HCT116 (cell line): ENCODE data around the gene SALL4. TPM values are rescaled to one million over a fixed set of nuclear protein-coding genes. Genes with fewer than 3 reads are reported as not detected.

Source experiments
- ATAC-seq: fragments of 200-7000 bp; cut with Tn5 transposase; 2 replicates; pipeline ENCODE4 v1.9.1; 2020; ENCODE audit warnings: mild to moderate bottlenecking, moderate library complexity
- BruUV-seq: library from RNA; stranded (reverse); fragments of 400-500 nt; replicated peaks from 2 replicates; lab custom pipeline; 2021; lab: Mats Ljungman, UMichigan
- CTCF ChIA-PET: fragments of 300-600 bp; sonication (Branson Sonifier 250); formaldehyde crosslinking; loops from one replicate; lab custom pipeline; 2021; ENCODE audit warnings: antibody characterized with exemption; lab: Charles Lee
- POLR2A ChIA-PET: fragments of 300-600, 350-600 bp; sonication (Branson Sonifier 250); formaldehyde crosslinking; loops from one replicate; lab custom pipeline; 2021; ENCODE audit warnings: antibody characterized with exemption; lab: Charles Lee
- RAD21 ChIA-PET, 2 experiments: fragments of 300-600 bp; sonication (Branson Sonifier 250); formaldehyde crosslinking; loops; one replicate each; lab custom pipeline; 2023; ENCODE audit warnings: low total read pairs in 2 of 2; ENCODE audit not compliant: uncharacterized antibody in 2 of 2, unreplicated experiment in 2 of 2, low non-redundant PET in 1 of 2; lab: Charles Lee
- DNase-seq: peaks from one replicate; pipeline ENCODE4 v3.0.0-alpha.2; 2010; ENCODE audit warnings: low read depth, low spot score
- H2AFZ ChIP-seq: fragments of 200-600 bp; shearing (Covaris generic), sonication (generic); 2 replicates; pipeline ENCODE4 v1.6.1; 2017; ENCODE audit warnings: low read depth, mixed run types, mixed read lengths, antibody characterized with exemption, low read length; ENCODE audit not compliant: poor library complexity, severe bottlenecking
- H3K27ac ChIP-seq: 2 replicates; pipeline ENCODE4 v1.5.1; 2012; ENCODE audit warnings: low read depth, low read length
- H3K27me3 ChIP-seq: fragments of 200-600 bp; sonication (generic); 2 replicates; pipeline ENCODE4 v1.6.1; 2016; ENCODE audit warnings: mixed run types, low read length, mixed read lengths; ENCODE audit not compliant: insufficient read depth
- H3K36me3 ChIP-seq, 2 experiments: fragments of 200-500 bp in 1 of 2; fragments of 200-600 bp in 1 of 2; sonication (Bioruptor generic) in 1 of 2; sonication (generic) in 1 of 2; 2 replicates each; pipeline versions ENCODE4 v1.5.1 to v1.6.1; 2014 to 2016; ENCODE audit warnings: low read length in 2 of 2, inconsistent platforms in 1 of 2, mixed read lengths in 1 of 2, mixed run types in 1 of 2; ENCODE audit not compliant: insufficient read depth in 2 of 2, control insufficient read depth in 1 of 2
- H3K4me1 ChIP-seq, 2 experiments: fragments of 200-600 bp in 1 of 2; sonication (generic) in 1 of 2; 2 replicates each; pipeline versions ENCODE4 v1.5.1 to v1.6.1; 2012 to 2017; ENCODE audit warnings: low read length in 2 of 2, inconsistent platforms in 1 of 2, mild to moderate bottlenecking in 1 of 2, mixed read lengths in 1 of 2, mixed run types in 1 of 2, moderate library complexity in 1 of 2; ENCODE audit not compliant: insufficient read depth in 2 of 2, control insufficient read depth in 1 of 2
- H3K4me2 ChIP-seq: fragments of 200-600 bp; sonication (generic); 2 replicates; pipeline ENCODE4 v1.6.1; 2017; ENCODE audit warnings: mixed run types, low read length, mixed read lengths
- H3K4me3 ChIP-seq, 2 experiments: fragments of 200-600 bp in 1 of 2; sonication (generic) in 1 of 2; replicated peaks in 1 of 2; 2 replicates each; pipeline ENCODE4 v1.5.1; 2011 to 2016; ENCODE audit warnings: low read length in 2 of 2, control low read depth in 1 of 2, low read depth in 1 of 2, mild to moderate bottlenecking in 1 of 2, mixed read lengths in 1 of 2, mixed run types in 1 of 2
- H3K79me2 ChIP-seq: fragments of 200-600 bp; sonication (generic); 2 replicates; pipeline ENCODE4 v1.6.1; 2017; ENCODE audit warnings: mild to moderate bottlenecking, mixed run types, low read length, moderate library complexity, mixed read lengths; ENCODE audit not compliant: insufficient read depth
- H3K9ac ChIP-seq: fragments of 200-600 bp; sonication (generic); 2 replicates; pipeline ENCODE4 v1.6.1; 2016; ENCODE audit warnings: low read length, mixed read lengths
- H3K9me2 ChIP-seq: fragments of 200-600 bp; sonication (generic), shearing (Covaris generic); 2 replicates; pipeline ENCODE4 v1.6.1; 2017; ENCODE audit warnings: mixed run types, mild to moderate bottlenecking, moderate library complexity; ENCODE audit not compliant: insufficient read depth
- H3K9me3 ChIP-seq, 2 experiments: fragments of 200-500 bp in 1 of 2; fragments of 200-600 bp in 1 of 2; sonication (Bioruptor generic) in 1 of 2; sonication (generic) in 1 of 2; 2 replicates each; pipeline ENCODE4 v1.6.1; 2014 to 2017; ENCODE audit warnings: low read length in 2 of 2, mixed read lengths in 2 of 2, inconsistent platforms in 1 of 2, low read depth in 1 of 2, mild to moderate bottlenecking in 1 of 2, mixed run types in 1 of 2, moderate library complexity in 1 of 2; ENCODE audit not compliant: control insufficient read depth in 1 of 2, insufficient read depth in 1 of 2
- H4K20me1 ChIP-seq: fragments of 200-600 bp; sonication (generic), shearing (Covaris generic); 2 replicates; pipeline ENCODE4 v1.6.1; 2017; ENCODE audit warnings: mixed run types, mild to moderate bottlenecking, moderate library complexity; ENCODE audit not compliant: insufficient read depth
- ATF3 ChIP-seq: IDR thresholded peaks from 2 replicates; pipeline ENCODE4 v1.6.1; 2012
- CEBPB ChIP-seq: IDR thresholded peaks from 2 replicates; pipeline ENCODE4 v1.6.1; 2012; ENCODE audit warnings: low read depth
- CTCF ChIP-seq, 3 experiments: fragments of 200-600 bp in 1 of 3; sonication (generic) in 1 of 3; IDR thresholded peaks in 2 of 3; conservative IDR thresholded peaks in 1 of 3; 2 replicates each; pipeline ENCODE4 v1.5.1; 2012 to 2017; ENCODE audit warnings: low read depth in 2 of 3, low read length in 2 of 3, antibody characterized with exemption in 1 of 3, borderline replicate concordance in 1 of 3, control low read depth in 1 of 3, mild to moderate bottlenecking in 1 of 3, mixed read lengths in 1 of 3, mixed run types in 1 of 3, moderate library complexity in 1 of 3; ENCODE audit not compliant: insufficient read depth in 1 of 3
- EGR1 ChIP-seq: IDR thresholded peaks from 2 replicates; pipeline ENCODE4 v1.6.1; 2012; ENCODE audit warnings: low read depth
- ELF1 ChIP-seq: IDR thresholded peaks from 2 replicates; pipeline ENCODE4 v1.6.1; 2012; ENCODE audit warnings: low read depth, borderline replicate concordance
- JUND ChIP-seq: IDR thresholded peaks from 2 replicates; pipeline ENCODE4 v1.6.1; 2012
- POLR2A ChIP-seq: IDR thresholded peaks from 2 replicates; pipeline ENCODE4 v1.7.0; 2011; ENCODE audit warnings: borderline replicate concordance; ENCODE audit not compliant: insufficient read depth, insufficient read length; ENCODE audit errors: extremely low read depth
- REST ChIP-seq: IDR thresholded peaks from 2 replicates; pipeline ENCODE4 v1.6.1; 2012; ENCODE audit warnings: low read depth
- SP1 ChIP-seq: IDR thresholded peaks from 2 replicates; pipeline ENCODE4 v1.6.1; 2012; ENCODE audit warnings: low read depth
- SRF ChIP-seq: IDR thresholded peaks from 2 replicates; pipeline ENCODE4 v1.6.1; 2012; ENCODE audit warnings: low read depth
- TCF7L2 ChIP-seq: IDR thresholded peaks from 2 replicates; pipeline ENCODE4 v1.7.0; 2011; ENCODE audit warnings: borderline replicate concordance, inconsistent platforms; ENCODE audit not compliant: insufficient read depth, insufficient read length; ENCODE audit errors: extremely low read depth
- ZBTB33 ChIP-seq: IDR thresholded peaks from 2 replicates; pipeline ENCODE4 v1.6.1; 2011; ENCODE audit warnings: mild to moderate bottlenecking, low read length, moderate library complexity; ENCODE audit not compliant: insufficient replicate concordance; ENCODE audit errors: extremely low read depth
- ZFX ChIP-seq: fragments of 450-650 bp; IDR thresholded peaks from 2 replicates; pipeline ENCODE4 v1.6.1; 2017
- intact Hi-C: fragments of 100-400 bp; cut with micrococcal nuclease; formaldehyde crosslinking; loops from 2 replicates; pipeline ENCODE4 v1.10.0; 2022
- total RNA-seq: library from RNA; stranded (reverse); gene quantifications from one replicate; pipeline ENCODE4 v1.2.1, GENCODE V29; 2021; ENCODE audit not compliant: unreplicated experiment

Gene SALL4
- total RNA-seq, 1 experiment from 2014 or later, result 1.9 TPM

GRCh38 chr20:51800060-51800871 is 2.1 kb downstream of the SALL4 start (continued):
- TF ChIP-seq ZBTB33, result no peak

GRCh38 chr20:51799401-51799860 is 2.9 kb downstream of the SALL4 start:
- Histone ChIP-seq H3K9ac (no peak overlapping the region), H3K27me3 (no peaks in the 10 kb centered on the region), H2AFZ (no peak overlapping the region), H3K4me1 (peaks cover 0 to 18% of the 10 kb centered on the region in 2 experiments; a peak in 2 of 4 replicates), H4K20me1 (no peaks in the 10 kb centered on the region), H3K27ac (no peak overlapping the region), H3K9me3 (no peaks in the 10 kb centered on the region), H3K4me3 (no peak overlapping the region), H3K36me3 (no peaks in the 10 kb centered on the region), H3K79me2 (no peaks in the 10 kb centered on the region), H3K4me2 (peak overlapping the region; percentile 87; the same call in 1 of the 2 replicates), H3K9me2 (no peaks in the 10 kb centered on the region)
- DNase-seq (no peak), ATAC-seq (no peak)
- BruUV-seq, result no TSS peak
- ChIA-PET CTCF (interaction anchor here (1.0 to 1.7 kb wide), 8 partner anchors 12 to 261 kb away, joined by 3 to 6 read pairs (median 6); no protein-coding TSS in a partner anchor), RAD21 (interaction anchor here in 1 of 2 experiments (0.5 kb wide), 1 partner anchor 180 kb away, joined by 3 read pairs; no protein-coding TSS in a partner anchor), POLR2A (no interaction called here)
- intact Hi-C loops, result no loop called here
- no peak for TF ChIP-seq JUND
- no peak for TF ChIP-seq POLR2A
- TF ChIP-seq SRF, result no peak
- no peak for TF ChIP-seq TCF7L2
- TF ChIP-seq ATF3, result no peak
- no peak for TF ChIP-seq CTCF (IDR thresholded peaks at IDR 0.05 in 2 of 3, conservative IDR thresholded peaks at IDR 0.05 in 1 of 3; ENCODE audit: borderline replicate concordance in 1 of 3, insufficient read depth in 1 of 3, low read depth in 2 of 3, low read length in 2 of 3)
- no peak for TF ChIP-seq ZFX
- TF ChIP-seq SP1, result no peak
- TF ChIP-seq REST, result no peak
- TF ChIP-seq CEBPB, result no peak
- no peak for TF ChIP-seq ZBTB33
- no peak for TF ChIP-seq EGR1
- no peak for TF ChIP-seq ELF1
